A549 (cell line): ENCODE results near the gene TMEM63C. TPM values are rescaled to one million over a fixed set of nuclear protein-coding genes. Genes with fewer than 3 reads are reported as not detected.

Experiments
- ATAC-seq, 2 experiments: fragments of 200-7000 bp in 1 of 2; fragments of >200 bp in 1 of 2; cut with Nextera tagmentation in 1 of 2; cut with Tn5 transposase in 1 of 2; 3 replicates each; pipeline versions ENCODE4 v1.8.0 to v1.9.1; 2018 to 2020; ENCODE audit warnings: mild to moderate bottlenecking in 1 of 2, moderate library complexity in 1 of 2
- CTCF ChIA-PET: fragments of 300-600 bp; sonication (Branson Sonifier 250); formaldehyde crosslinking; extraction: SDS; loops from one replicate; lab custom pipeline; 2021; ENCODE audit warnings: antibody characterized with exemption, inconsistent platforms; lab: Yijun Ruan, JAX
- POLR2A ChIA-PET: fragments of 350-600 bp; formaldehyde crosslinking; extraction: SDS; loops from one replicate; lab custom pipeline; 2021; ENCODE audit warnings: antibody characterized with exemption, inconsistent platforms; lab: Yijun Ruan, JAX
- DNase-seq, 2 experiments: peaks; one replicate each; pipeline versions ENCODE4 v3.0.0 to v3.0.0-alpha.2; 2011 to 2016; ENCODE audit warnings: low read depth in 1 of 2, low spot score in 1 of 2
- FAIRE-seq: peaks from 2 replicates; lab custom pipeline; 2011; peaks lifted over from hg19 to GRCh38; lab: Jason Lieb, UNC
- H3K27ac ChIP-seq, 2 experiments: fragments of >200 bp; sonication (Bioruptor Twin); formaldehyde crosslinking; 3 replicates each; pipeline ENCODE4 v1.5.1; 2016 to 2017
- H3K4me1 ChIP-seq: fragments of >200 bp; sonication (Bioruptor Twin); formaldehyde crosslinking; 3 replicates; pipeline ENCODE4 v1.6.1; 2016
- H3K4me2 ChIP-seq: fragments of >200 bp; sonication (Bioruptor Twin); formaldehyde crosslinking; 3 replicates; pipeline ENCODE4 v1.6.1; 2016
- H3K4me3 ChIP-seq: fragments of >200 bp; sonication (Bioruptor Twin); formaldehyde crosslinking; 3 replicates; pipeline ENCODE4 v1.5.1; 2016
- H3K9me3 ChIP-seq: fragments of >200 bp; sonication (Bioruptor Twin); formaldehyde crosslinking; 3 replicates; pipeline ENCODE4 v1.6.1; 2016
- ATOH8 ChIP-seq: fragments of 250-450 bp; sonication (Bioruptor Pico); IDR thresholded peaks from 2 replicates; pipeline ENCODE4 v1.5.0; 2020; ENCODE audit warnings: low read depth, mild to moderate bottlenecking, moderate library complexity
- CBX8 ChIP-seq: fragments of 200-600 bp; sonication (generic); IDR thresholded peaks from 2 replicates; pipeline ENCODE4 v1.6.1; 2016
- CHD4 ChIP-seq: fragments of 200-600 bp; sonication (generic); IDR thresholded peaks from 2 replicates; pipeline ENCODE4 v1.6.1; 2016; ENCODE audit warnings: antibody characterized with exemption, mild to moderate bottlenecking, borderline replicate concordance
- E2F6 ChIP-seq: IDR thresholded peaks from 2 replicates; pipeline ENCODE4 v1.6.1; 2012; ENCODE audit warnings: low read depth, borderline replicate concordance
- EHF ChIP-seq: fragments of 250-450 bp; sonication (Bioruptor Pico); IDR thresholded peaks from 2 replicates; pipeline ENCODE4 v1.5.0; 2020; ENCODE audit warnings: mild to moderate bottlenecking
- ELK1 ChIP-seq: fragments of 150-350 bp; IDR thresholded peaks from 2 replicates; pipeline ENCODE4 v1.6.1; 2014; ENCODE audit warnings: low read depth, mild to moderate bottlenecking, low read length
- EP300 ChIP-seq, 2 experiments: fragments of >200 bp; sonication (Bioruptor Twin); formaldehyde crosslinking; IDR thresholded peaks; 2 replicates in 1 of 2; 3 replicates in 1 of 2; pipeline ENCODE4 v1.6.1; 2016 to 2017
- FOSB ChIP-seq: fragments of 250-450 bp; sonication (Bioruptor Pico); IDR thresholded peaks from 2 replicates; pipeline ENCODE4 v1.5.0; 2020; ENCODE audit warnings: mild to moderate bottlenecking, moderate library complexity
- FOSL2 ChIP-seq, 2 experiments: fragments of 450-650 bp in 1 of 2; fragments of >200 bp in 1 of 2; sonication (Bioruptor Twin) in 1 of 2; formaldehyde crosslinking; IDR thresholded peaks; 2 replicates each; pipeline versions ENCODE4 v1.5.0 to v1.6.1; 2016 to 2020; ENCODE audit warnings: mild to moderate bottlenecking in 1 of 2, moderate library complexity in 1 of 2
- FOXS1 ChIP-seq: fragments of 250-450 bp; sonication (Bioruptor Pico); IDR thresholded peaks from 2 replicates; pipeline ENCODE4 v1.5.0; 2020; ENCODE audit warnings: mild to moderate bottlenecking, moderate library complexity
- HEYL ChIP-seq: fragments of 250-450 bp; sonication (Bioruptor Pico); IDR thresholded peaks from 2 replicates; pipeline ENCODE4 v1.8.0; 2021; ENCODE audit warnings: mild to moderate bottlenecking, moderate library complexity
- HOXA7 ChIP-seq: fragments of 250-450 bp; sonication (Bioruptor Pico); IDR thresholded peaks from 2 replicates; pipeline ENCODE4 v1.5.0; 2020; ENCODE audit warnings: mild to moderate bottlenecking, moderate library complexity
- HOXB13 ChIP-seq: fragments of 250-450 bp; sonication (Bioruptor Pico); IDR thresholded peaks from 2 replicates; pipeline ENCODE4 v1.5.0; 2020; ENCODE audit warnings: low read depth, mild to moderate bottlenecking, moderate library complexity
- HOXB5 ChIP-seq: fragments of 250-450 bp; sonication (Bioruptor Pico); IDR thresholded peaks from 2 replicates; pipeline ENCODE4 v1.5.0; 2020; ENCODE audit warnings: mild to moderate bottlenecking, moderate library complexity
- JUN ChIP-seq, 2 experiments: fragments of >200 bp; sonication (Bioruptor Twin); formaldehyde crosslinking; IDR thresholded peaks; 2 replicates in 1 of 2; 3 replicates in 1 of 2; pipeline ENCODE4 v1.6.1; 2016 to 2017
- JUNB ChIP-seq: fragments of >200 bp; sonication (Bioruptor Twin); formaldehyde crosslinking; IDR thresholded peaks from 2 replicates; pipeline ENCODE4 v1.6.1; 2016
- KDM1A ChIP-seq: fragments of 200-600 bp; sonication (generic); IDR thresholded peaks from 2 replicates; pipeline ENCODE4 v1.6.1; 2016; ENCODE audit warnings: low read depth, mild to moderate bottlenecking
- KDM5A ChIP-seq: fragments of 200-600 bp; sonication (generic); IDR thresholded peaks from 2 replicates; pipeline ENCODE4 v1.6.1; 2016; ENCODE audit warnings: antibody characterized with exemption, mild to moderate bottlenecking
- MAX ChIP-seq: IDR thresholded peaks from 2 replicates; pipeline ENCODE4 v1.6.1; 2012
- MYC ChIP-seq: IDR thresholded peaks from 2 replicates; pipeline ENCODE4 v1.6.1; 2012; ENCODE audit warnings: mild to moderate bottlenecking, inconsistent platforms, low read length, improper control_type of control experiment, borderline replicate concordance
- NR3C1 ChIP-seq: fragments of >200 bp; sonication (Bioruptor Twin); formaldehyde crosslinking; IDR thresholded peaks from 3 replicates; pipeline ENCODE4 v1.6.1; 2017
- PBX3 ChIP-seq: IDR thresholded peaks from 2 replicates; pipeline ENCODE4 v1.6.1; 2012
- POLR2A ChIP-seq: IDR thresholded peaks from 2 replicates; pipeline ENCODE4 v1.6.1; 2012; ENCODE audit warnings: mild to moderate bottlenecking, low read length
- RCOR1 ChIP-seq: fragments of 150-350 bp; IDR thresholded peaks from 2 replicates; pipeline ENCODE4 v1.6.1; 2014; ENCODE audit warnings: antibody characterized with exemption, low read length, low read depth
- REST ChIP-seq: fragments of 200-600 bp; sonication (generic); IDR thresholded peaks from 2 replicates; pipeline ENCODE4 v1.6.1; 2016; ENCODE audit warnings: antibody characterized with exemption, mild to moderate bottlenecking, moderate library complexity
- TFCP2L1 ChIP-seq: fragments of 250-450 bp; sonication (Bioruptor Pico); IDR thresholded peaks from 2 replicates; pipeline ENCODE4 v1.5.0; 2021; ENCODE audit warnings: mild to moderate bottlenecking
- TP53 ChIP-seq: fragments of 250-450 bp; sonication (Bioruptor Pico); IDR thresholded peaks from 2 replicates; pipeline ENCODE4 v1.5.0; 2021; ENCODE audit warnings: mild to moderate bottlenecking, moderate library complexity
- ZFP36 ChIP-seq: fragments of 450-650 bp; IDR thresholded peaks from 2 replicates; pipeline ENCODE4 v1.6.1; 2014; ENCODE audit warnings: borderline replicate concordance; ENCODE audit not compliant: partially characterized antibody
- ZNF302 ChIP-seq: fragments of 250-450 bp; sonication (Bioruptor Pico); IDR thresholded peaks from 2 replicates; pipeline ENCODE4 v1.9.0; 2021; ENCODE audit warnings: inconsistent platforms, mild to moderate bottlenecking, moderate library complexity
- WGBS: methylation state at CpG from one replicate; pipeline ENCODE4 v1.1.6; 2017; ENCODE audit errors: missing lambda C conversion rate; 5-methylcytosine and 5-hydroxymethylcytosine counted together
- polyA plus RNA-seq, 4 experiments: library from polyadenylated mRNA; depleted of rRNA in 3 of 4; stranded (reverse); fragments of >200 nt; fragmentation: RNase III in 1 of 4; extraction: RNeasy Plus Mini Kit Qiagen cat#74134 plus additional on column Dnase treatment in 1 of 4; gene quantifications; 2 replicates in 3 of 4; 3 replicates in 1 of 4; pipeline ENCODE4 v1.2.3, GENCODE V29; 2011 to 2017

The TMEM63C gene
- polyA plus RNA-seq, 2 of the 4 experiments (the other 2 are of a cell fraction): 0.43 to 0.57 TPM

GRCh38 chr14:77199590-77199989 is 18.0 kb downstream of the TMEM63C start:
- H3K27ac ChIP-seq: no peak overlapping the region
- POLR2A ChIA-PET: no interaction called here
- TF ChIP-seq ZFP36 (no peak), NR3C1 (no peak), CHD4 (no peak), FOSL2 (IDR thresholded peaks at IDR 0.05) (no peak), FOSL2 (CRISPR knock-in tag; IDR thresholded peaks at IDR 0.05) (no peak), FOXS1 (CRISPR knock-in tag) (no peak), E2F6 (no peak), HOXB13 (CRISPR knock-in tag) (no peak), POLR2A (no peak), EHF (no peak), FOSB (no peak), MAX (no peak), HOXA7 (CRISPR knock-in tag) (no peak), PBX3 (no peak), ZNF302 (CRISPR knock-in tag) (no peak), JUNB (no peak), HEYL (no peak)
- TF ChIP-seq, all 56 proteins: peak for 0
- no peak overlapping the region for H3K4me3 ChIP-seq
- ATAC-seq: no peak
- H3K4me2 ChIP-seq: no peak overlapping the region
- no peak for FAIRE-seq
- CTCF ChIA-PET: interaction anchor here (0.8 to 3.0 kb wide), 7 partner anchors 11 to 324 kb away, joined by 3 to 10 read pairs (median 3); no protein-coding TSS in a partner anchor
- no peak for DNase-seq
- no peaks in the 10 kb centered on the region for H3K4me1 ChIP-seq
- WGBS: 37% methylated on average over 12 of the region's 12 CpGs
- no peaks in the 10 kb centered on the region for H3K9me3 ChIP-seq

GRCh38 chr14:77200406-77200985 is 18.9 kb downstream of the TMEM63C start:
- TF ChIP-seq ELK1: no peak
- TF ChIP-seq TP53: no peak
- TF ChIP-seq EP300 (IDR thresholded peaks at IDR 0.05): no peak
- TF ChIP-seq KDM1A: no peak
- TF ChIP-seq ZFP36: no peak
- TF ChIP-seq FOSB: no peak
- no peak for TF ChIP-seq HOXB5 (CRISPR knock-in tag)
- TF ChIP-seq JUN (IDR thresholded peaks at IDR 0.05): no peak
- TF ChIP-seq JUNB: no peak
- no peak for TF ChIP-seq TFCP2L1 (CRISPR knock-in tag)
- TF ChIP-seq ATOH8 (CRISPR knock-in tag): no peak
- TF ChIP-seq KDM5A: no peak
- TF ChIP-seq FOXS1 (CRISPR knock-in tag): no peak
- no peak for TF ChIP-seq MYC
- TF ChIP-seq HOXB13 (CRISPR knock-in tag): no peak
- TF ChIP-seq RCOR1: no peak
- no peak for TF ChIP-seq EHF
- no peak for TF ChIP-seq PBX3
- no peak for TF ChIP-seq REST
- no peak for TF ChIP-seq CBX8
- no peak overlapping the region for H3K27ac ChIP-seq
- no peak overlapping the region for H3K4me2 ChIP-seq
- H3K4me1 ChIP-seq: no peaks in the 10 kb centered on the region
- H3K4me3 ChIP-seq: no peak overlapping the region
- FAIRE-seq: no peak
- POLR2A ChIA-PET: no interaction called here
- 22% methylated on average over 7 of the region's 7 CpGs for WGBS
- no peaks in the 10 kb centered on the region for H3K9me3 ChIP-seq
- ATAC-seq: no peak
- CTCF ChIA-PET: interaction anchor here (0.7 to 1.2 kb wide), 4 partner anchors 10 to 60 kb away, joined by 3 read pairs; no protein-coding TSS in a partner anchor
- no peak for DNase-seq
